Cardiac fibroblast (primary cell): ENCODE results near the gene STON2.
"Not testable (repeated sequence)": the region's sequence is repeated elsewhere in the genome, so short reads cannot be mapped to it uniquely, and the experiment has no call there.

Experiments
- DNase-seq, 2 donors: peaks; one replicate each; pipeline versions ENCODE4 v3.0.0 to v3.0.0-alpha.2; 2010; ENCODE audit warnings: low read depth in 2 of 2
- H3K4me3 ChIP-seq, 2 donors: replicated peaks in 1 of 2; 1 replicate in 1 of 2; 2 replicates in 1 of 2; pipeline ENCODE4 v1.5.1; 2011; ENCODE audit warnings: low read depth in 2 of 2, low read length in 2 of 2, mild to moderate bottlenecking in 2 of 2, moderate library complexity in 1 of 2
- CTCF ChIP-seq: IDR thresholded peaks from one replicate; pipeline ENCODE4 v1.5.1; 2011; ENCODE audit warnings: low read depth, mild to moderate bottlenecking, low read length, inconsistent platforms

Gene STON2

GRCh38 chr14:81256289-81256960 lies 143.7 kb downstream of the STON2 start:
- no peak for DNase-seq
- H3K4me3 ChIP-seq: no peak overlapping the region
- TF ChIP-seq CTCF: no peak

- no peak for TF ChIP-seq CTCF
- H3K4me3 ChIP-seq: no peak overlapping the region
- DNase-seq: no peak
These were observed 147.8 kb downstream of the STON2 start for GRCh38 chr14:81252278-81252677.

- no peak for TF ChIP-seq CTCF
- H3K4me3 ChIP-seq: no peak overlapping the region
- DNase-seq: no peak
These were observed 152.8 kb downstream of the STON2 start for GRCh38 chr14:81247271-81247766.

GRCh38 chr14:81246461-81247270 lies 153.5 kb downstream of the STON2 start:
- no peak overlapping the region for H3K4me3 ChIP-seq
- no peak for DNase-seq
- TF ChIP-seq CTCF: no peak

GRCh38 chr14:81245771-81246170 lies 154.4 kb downstream of the STON2 start:
- TF ChIP-seq CTCF: no peak
- DNase-seq: no peak
- H3K4me3 ChIP-seq: no peak overlapping the region

- DNase-seq: not testable (repeated sequence)
These were observed 155.7 kb downstream of the STON2 start for GRCh38 chr14:81244431-81244830.

GRCh38 chr14:81243499-81243898 lies 156.6 kb downstream of the STON2 start:
- TF ChIP-seq CTCF: no peak
- no peak overlapping the region for H3K4me3 ChIP-seq
- no peak for DNase-seq

More at GRCh38 chr14:81244431-81244830, 155.7 kb downstream of the STON2 start:
- H3K4me3 ChIP-seq: not testable (repeated sequence)

- not testable (repeated sequence) for H3K4me3 ChIP-seq, DNase-seq
These were observed 163.3 kb downstream of the STON2 start for GRCh38 chr14:81236849-81237248.
